Measurements from ENCODE around the gene SLC27A1.
"Not testable (repeated sequence)": the region's sequence is repeated elsewhere in the genome, so short reads cannot be mapped to it uniquely, and the experiment has no call there.

Gene SLC27A1

GRCh38 chr19:17488593-17489391 is 18.5 kb downstream of the SLC27A1 start:
- DNase-seq = peak; percentile 64

GRCh38 chr19:17489392-17490030 is 19.2 kb downstream of the SLC27A1 start:
- no peak for DNase-seq

- DNase-seq = no peak
Observed at GRCh38 chr19:17490411-17490810, 20.1 kb downstream of the SLC27A1 start.

- no peak for DNase-seq
Observed at GRCh38 chr19:17491287-17491686, 21.0 kb downstream of the SLC27A1 start.

- DNase-seq = no peak
Observed at GRCh38 chr19:17495639-17496296, 25.4 kb downstream of the SLC27A1 start.

GRCh38 chr19:17496337-17496997 is 26.1 kb downstream of the SLC27A1 start:
- peak; percentile 39 for DNase-seq

- DNase-seq = no peak
Observed at GRCh38 chr19:17497149-17497798, 26.9 kb downstream of the SLC27A1 start.

- DNase-seq = not testable (repeated sequence)
Observed at GRCh38 chr19:17499025-17499424, 28.7 kb downstream of the SLC27A1 start.

- peak; percentile 88 for DNase-seq
Observed at GRCh38 chr19:17499648-17500446, 29.5 kb downstream of the SLC27A1 start.

GRCh38 chr19:17500447-17501198 is 30.3 kb downstream of the SLC27A1 start:
- no peak for DNase-seq

GRCh38 chr19:17503240-17503639 is 32.9 kb downstream of the SLC27A1 start:
- no peak for DNase-seq

- no peak for DNase-seq
Observed at GRCh38 chr19:17504030-17504429, 33.7 kb downstream of the SLC27A1 start.

GRCh38 chr19:17504456-17504855 is 34.1 kb downstream of the SLC27A1 start:
- DNase-seq = no peak

- DNase-seq = no peak
Observed at GRCh38 chr19:17505223-17505622, 34.9 kb downstream of the SLC27A1 start.

- DNase-seq = no peak
Observed at GRCh38 chr19:17506745-17507144, 36.4 kb downstream of the SLC27A1 start.

- not testable (repeated sequence) for DNase-seq
Observed at GRCh38 chr19:17508558-17508933, 38.2 kb downstream of the SLC27A1 start.

- DNase-seq = no peak
Observed at GRCh38 chr19:17510220-17510993, 40.1 kb downstream of the SLC27A1 start.

GRCh38 chr19:17511724-17512573 is 41.6 kb downstream of the SLC27A1 start:
- DNase-seq = peak; percentile 91

GRCh38 chr19:17512574-17512939 is 42.2 kb downstream of the SLC27A1 start:
- DNase-seq = no peak

Data from GF-D8 (cell line).